GM23338 (cell line): ENCODE data around the gene HEATR1. TPM values are rescaled to one million over a fixed set of nuclear protein-coding genes. Genes with fewer than 3 reads are reported as not detected.

ENCODE experiments used
- ATAC-seq: fragments of 200-7000 bp; cut with Tn5 transposase; 3 replicates; pipeline ENCODE4 v1.9.1; 2020
- DNase-seq: peaks from one replicate; pipeline ENCODE4 v3.0.0-alpha.2; 2015; ENCODE audit warnings: low spot score
- H2AFZ ChIP-seq: fragments of 200-600 bp; sonication (generic); 2 replicates; pipeline ENCODE4 v1.8.0; 2016; ENCODE audit warnings: antibody characterized with exemption, mild to moderate bottlenecking, moderate library complexity
- H3F3A ChIP-seq: fragments of 200-600 bp; sonication (generic); replicated peaks from 2 replicates; pipeline ENCODE4 v1.8.0; 2017; ENCODE audit warnings: antibody characterized with exemption, mixed run types, low read depth
- H3K27ac ChIP-seq: fragments of 200-600 bp; sonication (generic); 2 replicates; pipeline ENCODE4 v1.6.1; 2016; ENCODE audit warnings: low read depth
- H3K27me3 ChIP-seq: fragments of 200-600 bp; sonication (generic); 2 replicates; pipeline ENCODE4 v1.8.0; 2016; ENCODE audit warnings: mild to moderate bottlenecking, mixed run types, moderate library complexity; ENCODE audit not compliant: insufficient read depth
- H3K36me3 ChIP-seq: fragments of 200-600 bp; sonication (generic); 2 replicates; pipeline ENCODE4 v1.8.0; 2016; ENCODE audit warnings: mild to moderate bottlenecking; ENCODE audit not compliant: insufficient read depth
- H3K4me1 ChIP-seq: fragments of 200-600 bp; sonication (generic); 2 replicates; pipeline ENCODE4 v1.8.0; 2016; ENCODE audit warnings: mild to moderate bottlenecking, moderate library complexity; ENCODE audit not compliant: insufficient read depth
- H3K4me2 ChIP-seq: fragments of 200-600 bp; sonication (generic); 2 replicates; pipeline ENCODE4 v1.7.1; 2017; ENCODE audit warnings: mixed run types
- H3K4me3 ChIP-seq: fragments of 200-600 bp; sonication (generic); 2 replicates; pipeline ENCODE4 v1.6.1; 2016; ENCODE audit warnings: mixed run types
- H3K79me2 ChIP-seq: fragments of 200-600 bp; sonication (generic); replicated peaks from 2 replicates; pipeline ENCODE4 v1.8.0; 2017; ENCODE audit warnings: mild to moderate bottlenecking; ENCODE audit not compliant: insufficient read depth
- H3K9me2 ChIP-seq: fragments of 200-600 bp; sonication (generic); 2 replicates; pipeline ENCODE4 v1.8.0; 2017; ENCODE audit not compliant: insufficient read depth
- H4K20me1 ChIP-seq: fragments of 200-600 bp; sonication (generic); replicated peaks from 2 replicates; pipeline ENCODE4 v1.8.0; 2017; ENCODE audit warnings: mild to moderate bottlenecking; ENCODE audit not compliant: insufficient read depth
- H3K27ac Mint-ChIP-seq: 2 replicates; pipeline ENCODE4 v1.8.0; 2020; ENCODE audit warnings: inconsistent platforms, mild to moderate bottlenecking, moderate library complexity, mixed read lengths
- H3K27me3 Mint-ChIP-seq: 3 replicates; pipeline ENCODE4 v1.8.0; 2022; ENCODE audit warnings: low read depth, mild to moderate bottlenecking, moderate library complexity, mixed read lengths, inconsistent platforms; ENCODE audit not compliant: insufficient read depth, poor library complexity
- H3K36me3 Mint-ChIP-seq: 3 replicates; pipeline ENCODE4 v1.8.0; 2021; ENCODE audit warnings: low read depth, mild to moderate bottlenecking, inconsistent platforms, moderate library complexity, mixed read lengths
- H3K4me1 Mint-ChIP-seq: 3 replicates; pipeline ENCODE4 v1.8.0; 2020; ENCODE audit warnings: mild to moderate bottlenecking, inconsistent platforms, mixed read lengths
- H3K4me3 Mint-ChIP-seq: 3 replicates; pipeline ENCODE4 v1.8.0; 2021; ENCODE audit warnings: moderate library complexity, mild to moderate bottlenecking, inconsistent platforms, mixed read lengths
- H3K9me3 Mint-ChIP-seq: 3 replicates; pipeline ENCODE4 v1.8.0; 2020; ENCODE audit warnings: moderate library complexity, mild to moderate bottlenecking, inconsistent platforms, mixed read lengths
- CREB1 ChIP-seq: fragments of 250-450 bp; sonication (Bioruptor Pico); IDR thresholded peaks from 2 replicates; pipeline ENCODE4 v1.5.0; 2020; ENCODE audit warnings: low read depth, mild to moderate bottlenecking, moderate library complexity
- CTCF ChIP-seq, 2 experiments: fragments of 200-600 bp in 1 of 2; sonication (generic) in 1 of 2; conservative IDR thresholded peaks; 2 replicates each; pipeline versions ENCODE4 v1.5.1 to v1.6.1; 2016 to 2017; ENCODE audit warnings: antibody characterized with exemption in 2 of 2, low read depth in 2 of 2, mild to moderate bottlenecking in 2 of 2, moderate library complexity in 1 of 2
- ETS1 ChIP-seq: IDR thresholded peaks from 2 replicates; pipeline ENCODE4 v1.6.1; 2016; ENCODE audit warnings: antibody characterized with exemption
- EZH2 ChIP-seq: fragments of 200-600 bp; sonication (generic); IDR thresholded peaks from one replicate; pipeline ENCODE4 v1.8.0; 2017; ENCODE audit warnings: antibody characterized with exemption, mild to moderate bottlenecking, low read depth; ENCODE audit not compliant: unreplicated experiment
- EZH2phosphoT487 ChIP-seq: fragments of 200-600 bp; sonication (generic); IDR thresholded peaks from one replicate; pipeline ENCODE4 v1.8.1; 2018; ENCODE audit warnings: antibody characterized with exemption; ENCODE audit not compliant: unreplicated experiment
- JUNB ChIP-seq: IDR thresholded peaks from one replicate; pipeline ENCODE4 v1.6.1; 2016; ENCODE audit warnings: antibody characterized with exemption; ENCODE audit not compliant: unreplicated experiment
- NANOG ChIP-seq: IDR thresholded peaks from 2 replicates; pipeline ENCODE4 v1.6.1; 2016; ENCODE audit warnings: antibody characterized with exemption, borderline replicate concordance
- POLR2AphosphoS5 ChIP-seq: IDR thresholded peaks from 2 replicates; pipeline ENCODE4 v1.6.1; 2016; ENCODE audit warnings: antibody characterized with exemption, low read depth
- REST ChIP-seq: IDR thresholded peaks from one replicate; pipeline ENCODE4 v1.6.1; 2018; ENCODE audit warnings: antibody characterized with exemption; ENCODE audit not compliant: unreplicated experiment
- STAT1 ChIP-seq: IDR thresholded peaks from one replicate; pipeline ENCODE4 v1.6.1; 2016; ENCODE audit warnings: antibody characterized with exemption; ENCODE audit not compliant: unreplicated experiment
- ZNF114 ChIP-seq: fragments of 250-450 bp; sonication (Bioruptor Pico); IDR thresholded peaks from 2 replicates; pipeline ENCODE4 v1.5.0; 2020; ENCODE audit warnings: mild to moderate bottlenecking, moderate library complexity
- ZNF331 ChIP-seq: fragments of 250-450 bp; sonication (Bioruptor Pico); IDR thresholded peaks from 2 replicates; pipeline ENCODE4 v1.5.0; 2020; ENCODE audit warnings: low read depth, mild to moderate bottlenecking, moderate library complexity
- ZNF462 ChIP-seq: fragments of 250-450 bp; sonication (Bioruptor Pico); IDR thresholded peaks from 2 replicates; pipeline ENCODE4 v1.5.0; 2020; ENCODE audit warnings: mild to moderate bottlenecking, moderate library complexity
- polyA plus RNA-seq: library from polyadenylated mRNA; unstranded; fragments of >200 nt; fragmentation: Nextera tagmentation; extraction: Ambion mirVana; gene quantifications from 2 replicates; pipeline ENCODE4 v1.2.1, GENCODE V29; 2016
- total RNA-seq: library from RNA; depleted of rRNA; stranded (reverse); fragments of >200 nt; shearing (Covaris generic); gene quantifications from 2 replicates; pipeline ENCODE4 v1.2.3, GENCODE V29; 2014

HEATR1 gene
- total and polyA plus RNA-seq, 2 experiments from 2014 or later = 17.2 to 81.1 TPM

DNA sequence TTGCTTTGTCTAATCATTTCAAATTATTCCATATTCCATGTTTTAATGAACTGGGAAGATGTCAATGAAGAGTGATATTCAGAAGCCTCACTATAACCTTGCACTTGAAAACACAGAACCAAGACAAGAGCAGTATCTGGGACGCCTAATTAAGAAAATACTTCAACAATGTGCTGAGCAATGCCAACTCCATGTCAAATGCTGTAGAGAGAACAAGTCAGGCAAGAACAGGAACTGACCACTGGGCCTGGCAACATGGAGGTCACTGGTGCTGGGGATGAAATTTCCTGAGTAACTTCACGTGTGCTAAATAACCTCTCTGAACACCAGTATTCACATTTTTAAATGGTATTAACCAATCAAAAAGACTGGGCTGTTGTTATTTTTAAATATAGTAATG, 22.8 kb downstream of the HEATR1 start:
- Mint-ChIP-seq H3K36me3 (peaks cover 90% of the 10 kb centered on the region), H3K27me3 (peaks cover 4% of the 10 kb centered on the region), H3K27ac (no peak overlapping the region), H3K9me3 (no peaks in the 10 kb centered on the region), H3K4me3 (no peak overlapping the region), H3K4me1 (no peaks in the 10 kb centered on the region)
- H2AFZ ChIP-seq = no peak overlapping the region
- TF ChIP-seq POLR2AphosphoS5 (no peak), EZH2phosphoT487 (no peak), ZNF114 (no peak), STAT1 (no peak), ETS1 (no peak), ZNF331 (CRISPR knock-in tag) (no peak), REST (no peak), CREB1 (CRISPR knock-in tag) (no peak), JUNB (no peak), EZH2 (no peak), CTCF (conservative IDR thresholded peaks at IDR 0.05; ENCODE audit: low read depth in 2 of 2) (no peak), NANOG (no peak), ZNF462 (CRISPR knock-in tag) (no peak)
- no peaks in the 10 kb centered on the region for H3K9me2 ChIP-seq
- H3K27ac ChIP-seq = no peak overlapping the region
- no peaks in the 10 kb centered on the region for H3K27me3 ChIP-seq
- peaks cover 6% of the 10 kb centered on the region; the same call in 1 of the 2 replicates for H4K20me1 ChIP-seq
- H3K36me3 ChIP-seq = peaks cover 57% of the 10 kb centered on the region
- no peak overlapping the region for H3K4me3 ChIP-seq
- no peak for ATAC-seq
- H3K4me2 ChIP-seq = no peak overlapping the region
- no peaks in the 10 kb centered on the region for H3F3A ChIP-seq
- DNase-seq = no peak
- H3K79me2 ChIP-seq = no peaks in the 10 kb centered on the region
- no peaks in the 10 kb centered on the region for H3K4me1 ChIP-seq
